PFSK-1 (cell line): Measurements from ENCODE around the gene TTC28.

Experiments
- FOXP2 ChIP-seq: optimal IDR thresholded peaks from 2 replicates; pipeline ENCODE3; 2011; ENCODE audit warnings: borderline replicate concordance, control low read depth, inconsistent platforms; ENCODE audit not compliant: insufficient read depth; ENCODE audit errors: extremely low read length, extremely low read depth
- POLR2AphosphoS5 ChIP-seq: IDR thresholded peaks from 2 replicates; pipeline ENCODE4 v1.6.1; 2012; ENCODE audit warnings: low read depth, mild to moderate bottlenecking, control low read depth, low read length, moderate library complexity
- SIN3A ChIP-seq: IDR thresholded peaks from 2 replicates; pipeline ENCODE4 v1.6.1; 2012; ENCODE audit warnings: mild to moderate bottlenecking, low read length, moderate library complexity, borderline replicate concordance; ENCODE audit not compliant: insufficient read depth
- TAF1 ChIP-seq: IDR thresholded peaks from 2 replicates; pipeline ENCODE4 v1.6.1; 2012; ENCODE audit warnings: low read length, control low read depth, borderline replicate concordance; ENCODE audit not compliant: insufficient read depth
- TF ChIP-seq, protein P1 (sequence below), 2 experiments: IDR thresholded peaks; 2 replicates each; pipeline versions ENCODE4 v1.6.1 to v1.8.0; 2011 to 2012; ENCODE audit warnings: low read depth in 2 of 2, low read length in 2 of 2, control low read depth in 1 of 2, inconsistent platforms in 1 of 2, mild to moderate bottlenecking in 1 of 2, moderate library complexity in 1 of 2; ENCODE audit not compliant: insufficient read depth in 1 of 2

The TTC28 gene

DNA sequence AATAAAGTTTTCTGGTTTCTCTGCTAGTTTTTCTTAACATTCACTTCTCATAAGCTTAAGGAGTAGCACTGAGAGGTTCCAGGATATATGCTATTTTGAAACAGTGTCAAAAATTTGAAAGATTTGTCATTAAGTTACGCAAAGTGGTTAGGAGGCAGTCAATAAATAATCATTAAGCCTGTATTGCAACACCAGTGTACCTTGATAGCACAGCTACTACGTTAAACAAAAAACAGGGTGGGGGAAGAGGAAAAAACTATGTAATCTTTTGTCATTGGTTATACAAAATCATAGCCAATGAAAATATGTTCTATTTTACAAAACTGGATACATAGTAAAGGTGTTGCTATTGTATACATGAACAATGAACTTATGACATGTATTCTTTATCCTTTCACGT, 730.2 kb downstream of the TTC28 start:
- TF ChIP-seq POLR2AphosphoS5 (no peak), TAF1 (no peak), SIN3A (no peak), FOXP2 (no peak)
- TF ChIP-seq, protein P1, sequence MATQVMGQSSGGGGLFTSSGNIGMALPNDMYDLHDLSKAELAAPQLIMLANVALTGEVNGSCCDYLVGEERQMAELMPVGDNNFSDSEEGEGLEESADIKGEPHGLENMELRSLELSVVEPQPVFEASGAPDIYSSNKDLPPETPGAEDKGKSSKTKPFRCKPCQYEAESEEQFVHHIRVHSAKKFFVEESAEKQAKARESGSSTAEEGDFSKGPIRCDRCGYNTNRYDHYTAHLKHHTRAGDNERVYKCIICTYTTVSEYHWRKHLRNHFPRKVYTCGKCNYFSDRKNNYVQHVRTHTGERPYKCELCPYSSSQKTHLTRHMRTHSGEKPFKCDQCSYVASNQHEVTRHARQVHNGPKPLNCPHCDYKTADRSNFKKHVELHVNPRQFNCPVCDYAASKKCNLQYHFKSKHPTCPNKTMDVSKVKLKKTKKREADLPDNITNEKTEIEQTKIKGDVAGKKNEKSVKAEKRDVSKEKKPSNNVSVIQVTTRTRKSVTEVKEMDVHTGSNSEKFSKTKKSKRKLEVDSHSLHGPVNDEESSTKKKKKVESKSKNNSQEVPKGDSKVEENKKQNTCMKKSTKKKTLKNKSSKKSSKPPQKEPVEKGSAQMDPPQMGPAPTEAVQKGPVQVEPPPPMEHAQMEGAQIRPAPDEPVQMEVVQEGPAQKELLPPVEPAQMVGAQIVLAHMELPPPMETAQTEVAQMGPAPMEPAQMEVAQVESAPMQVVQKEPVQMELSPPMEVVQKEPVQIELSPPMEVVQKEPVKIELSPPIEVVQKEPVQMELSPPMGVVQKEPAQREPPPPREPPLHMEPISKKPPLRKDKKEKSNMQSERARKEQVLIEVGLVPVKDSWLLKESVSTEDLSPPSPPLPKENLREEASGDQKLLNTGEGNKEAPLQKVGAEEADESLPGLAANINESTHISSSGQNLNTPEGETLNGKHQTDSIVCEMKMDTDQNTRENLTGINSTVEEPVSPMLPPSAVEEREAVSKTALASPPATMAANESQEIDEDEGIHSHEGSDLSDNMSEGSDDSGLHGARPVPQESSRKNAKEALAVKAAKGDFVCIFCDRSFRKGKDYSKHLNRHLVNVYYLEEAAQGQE (IDR thresholded peaks at IDR 0.05; ENCODE audit: insufficient read depth in 1 of 2, low read depth in 2 of 2, low read length in 2 of 2), result no peak

DNA sequence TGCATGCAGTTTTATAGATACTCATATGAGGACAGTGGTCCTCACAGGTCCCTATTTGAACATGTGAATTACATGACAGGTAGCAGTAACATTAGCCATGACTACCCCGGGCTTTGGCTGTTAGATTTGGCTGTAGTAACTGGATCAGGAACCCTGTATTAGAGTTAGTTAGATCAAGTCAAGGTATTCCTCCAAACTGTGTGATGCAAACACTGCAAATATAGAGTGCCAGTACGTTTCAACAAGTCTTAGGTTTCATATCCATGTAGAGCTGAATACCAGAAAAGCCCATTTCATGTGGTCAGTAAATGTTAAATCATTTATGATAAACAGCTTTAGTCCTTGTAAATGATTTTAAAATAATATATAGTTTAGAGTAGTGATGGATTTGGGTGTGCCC, 731.1 kb downstream of the TTC28 start:
- TF ChIP-seq SIN3A, result no peak
- TF ChIP-seq FOXP2, result no peak
- TF ChIP-seq, protein P1 (IDR thresholded peaks at IDR 0.05; ENCODE audit: insufficient read depth in 1 of 2, low read depth in 2 of 2, low read length in 2 of 2), result no peak
- no peak for TF ChIP-seq POLR2AphosphoS5
- TF ChIP-seq TAF1, result no peak

DNA sequence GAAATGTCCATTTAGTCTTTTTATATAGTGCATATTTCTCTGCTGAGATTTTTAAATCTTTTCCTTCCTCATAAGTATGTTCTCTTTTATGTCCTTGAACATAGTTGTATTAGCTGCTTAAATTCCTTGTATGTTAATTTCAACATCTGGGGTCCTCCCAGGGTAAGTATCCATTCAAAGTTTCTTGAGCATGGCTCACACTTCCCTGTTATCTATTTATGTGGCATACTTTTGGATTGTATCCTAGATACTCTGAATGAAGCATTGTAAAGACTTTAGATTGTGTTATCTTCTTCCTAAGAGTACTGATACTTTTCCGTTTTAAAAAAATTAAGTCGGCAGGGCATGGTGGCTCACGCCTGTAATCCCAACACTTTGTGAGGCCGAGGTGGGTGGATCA, 732.2 kb downstream of the TTC28 start:
- TF ChIP-seq, protein P1 (IDR thresholded peaks at IDR 0.05; ENCODE audit: insufficient read depth in 1 of 2, low read depth in 2 of 2, low read length in 2 of 2), result no peak
- TF ChIP-seq TAF1, result no peak

DNA sequence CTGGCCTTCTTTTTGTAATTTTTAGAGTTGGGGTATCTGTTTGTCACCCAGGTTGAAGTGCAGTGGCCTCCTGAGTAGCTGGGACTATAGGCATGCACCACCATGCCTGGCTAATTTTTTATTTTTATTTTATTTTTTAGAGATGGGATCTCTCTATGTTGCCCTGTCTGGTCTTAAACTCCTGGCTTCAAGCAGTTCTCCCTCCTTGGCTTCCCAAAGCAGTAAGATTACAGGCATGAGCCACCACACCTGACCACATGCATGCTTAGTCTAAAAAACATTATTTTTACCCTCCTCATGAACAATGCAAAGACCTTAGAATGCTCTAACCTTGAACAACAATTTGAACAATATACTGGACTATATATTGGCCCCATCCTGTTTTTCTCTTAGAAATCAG, 738.5 kb downstream of the TTC28 start:
- TF ChIP-seq SIN3A (no peak), FOXP2 (no peak), TAF1 (no peak), POLR2AphosphoS5 (no peak)
- TF ChIP-seq, protein P1 (IDR thresholded peaks at IDR 0.05; ENCODE audit: insufficient read depth in 1 of 2, low read depth in 2 of 2, low read length in 2 of 2), result no peak

DNA sequence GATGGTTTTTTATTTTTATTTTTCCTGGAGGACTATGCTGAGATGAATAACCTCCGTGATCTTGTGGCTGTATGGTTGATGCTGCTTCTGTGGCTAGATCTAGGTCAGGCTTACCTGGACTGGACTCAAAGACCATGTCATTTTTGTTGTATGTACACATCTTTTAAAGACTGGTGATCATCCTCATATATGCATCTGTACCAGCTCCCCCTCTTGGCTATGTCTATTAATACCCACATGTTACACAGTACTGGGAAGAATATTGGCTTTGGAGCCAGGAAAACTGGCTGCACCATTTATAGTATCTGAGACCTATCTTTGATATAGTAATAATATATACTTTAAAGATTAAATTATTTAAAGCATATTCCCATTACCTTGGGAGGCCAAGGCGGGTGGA, 742.2 kb downstream of the TTC28 start:
- TF ChIP-seq POLR2AphosphoS5 (no peak), FOXP2 (no peak), SIN3A (no peak), TAF1 (no peak)
- TF ChIP-seq, protein P1 (IDR thresholded peaks at IDR 0.05; ENCODE audit: insufficient read depth in 1 of 2, low read depth in 2 of 2, low read length in 2 of 2), result no peak
